NCI-H146 treated with DMSO at 0.1 percent for 48 hours (cell line): Measurements from ENCODE around the gene OSGEPL1.
"Not testable (repeated sequence)": the region's sequence is repeated elsewhere in the genome, so short reads cannot be mapped to it uniquely, and the experiment has no call there.

Experiments used
- DNase-seq: peaks from one replicate; lab custom pipeline; 2025; ENCODE audit not compliant: unreplicated experiment; lab: John Stamatoyannopoulos, UW

Gene OSGEPL1

DNA sequence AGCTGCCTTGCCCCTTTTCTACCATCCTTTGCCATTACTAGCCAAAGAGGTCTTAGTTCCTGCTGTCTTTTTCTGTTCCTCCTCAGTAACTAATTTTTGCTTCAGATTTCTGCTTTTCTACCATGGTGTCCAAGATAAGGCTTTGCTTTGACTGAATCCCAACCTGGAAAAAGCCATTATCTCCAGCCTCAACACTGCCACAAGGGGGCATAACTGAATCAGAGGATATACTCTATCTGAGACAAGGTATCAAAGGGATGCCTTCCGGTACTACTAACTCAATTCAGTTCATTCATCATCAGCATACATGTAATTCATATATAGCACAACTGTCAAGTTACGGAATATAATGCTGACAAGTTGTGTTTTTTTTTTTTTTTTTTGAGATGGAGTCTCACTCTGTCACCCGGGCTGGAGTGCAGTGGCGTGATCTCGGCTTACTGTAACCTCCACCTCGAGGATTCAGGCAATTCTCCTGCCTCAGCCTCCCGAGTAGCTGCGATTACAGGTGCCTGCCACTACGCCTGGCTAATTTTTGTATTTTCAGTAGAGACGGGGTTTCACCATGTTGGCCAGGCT, 11.4 kb downstream of the OSGEPL1 start:
- peak; percentile 7 for DNase-seq

DNA sequence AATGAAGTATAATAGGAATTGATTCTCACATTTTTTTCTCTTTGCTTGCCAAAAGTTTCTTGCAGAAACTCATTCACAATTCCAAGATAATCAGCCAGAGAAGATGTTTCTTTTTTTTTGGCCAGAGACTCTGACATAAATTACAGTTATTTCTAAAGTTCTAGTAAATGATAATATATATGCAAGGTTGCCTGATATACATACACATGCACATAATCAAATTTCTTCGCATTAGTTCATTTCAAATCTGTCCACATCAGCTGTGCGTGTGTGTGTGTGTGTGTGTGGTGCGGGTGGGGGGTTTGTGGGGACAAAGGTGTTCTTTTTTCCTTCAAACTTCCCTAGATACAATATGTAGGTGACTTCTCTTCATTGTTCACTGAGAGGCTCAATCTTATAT, 33.2 kb downstream of the OSGEPL1 start:
- no peak for DNase-seq

DNA sequence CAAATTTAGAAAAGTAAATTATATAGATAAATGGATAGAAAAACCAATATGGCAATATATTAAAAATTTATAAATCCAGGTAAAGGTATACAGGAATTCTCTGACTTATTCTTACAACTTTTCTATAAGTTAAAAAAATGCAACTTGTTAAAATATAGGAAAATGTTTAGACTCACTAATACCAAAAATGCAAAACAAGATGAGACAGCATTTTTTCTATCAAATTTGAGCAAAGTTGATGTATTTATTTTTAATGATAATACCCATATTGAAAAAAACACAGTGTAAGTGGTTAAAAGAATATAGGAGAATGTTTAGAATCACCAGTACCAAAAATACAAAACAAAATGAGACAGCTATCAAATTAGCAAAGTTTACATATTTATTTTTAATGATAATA, 35.7 kb downstream of the OSGEPL1 start:
- no peak for DNase-seq

DNA sequence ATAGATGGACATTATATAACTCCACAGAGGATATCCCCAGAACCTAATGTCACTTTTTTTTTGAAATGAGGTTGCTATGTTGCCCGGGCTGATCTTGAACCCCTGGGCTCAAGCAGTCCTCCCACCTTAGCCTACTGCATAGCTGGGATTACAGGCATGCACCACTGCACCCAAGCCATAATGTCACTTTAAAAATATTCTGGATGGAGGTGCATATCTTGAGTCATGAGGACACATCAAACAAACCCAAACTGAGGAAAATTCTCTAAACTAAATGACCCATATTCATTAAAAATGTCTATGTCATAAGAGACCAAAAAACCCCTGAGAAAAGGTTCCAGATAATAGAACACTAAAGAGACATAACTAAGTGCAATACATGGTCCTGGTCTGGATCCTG, 36.3 kb downstream of the OSGEPL1 start:
- no peak for DNase-seq

DNA sequence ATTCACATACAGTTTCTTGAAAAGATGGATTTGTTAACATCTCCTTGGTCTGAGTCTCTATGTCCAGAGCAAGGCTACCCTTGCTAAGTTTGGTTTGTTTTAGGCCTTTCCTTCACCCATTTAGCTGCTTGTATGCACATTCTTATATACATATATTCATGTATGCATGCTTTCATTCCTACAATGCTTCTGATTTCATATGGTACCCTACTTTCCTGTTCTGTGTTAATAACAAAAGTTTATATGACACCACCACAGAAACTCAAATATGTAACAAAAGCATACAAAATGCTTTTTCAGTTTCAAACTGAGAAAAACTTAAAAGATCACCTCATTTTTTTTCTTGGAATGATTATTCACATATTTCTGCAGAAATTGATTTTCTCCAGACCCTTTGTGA, 39.4 kb downstream of the OSGEPL1 start:
- no peak for DNase-seq

DNA sequence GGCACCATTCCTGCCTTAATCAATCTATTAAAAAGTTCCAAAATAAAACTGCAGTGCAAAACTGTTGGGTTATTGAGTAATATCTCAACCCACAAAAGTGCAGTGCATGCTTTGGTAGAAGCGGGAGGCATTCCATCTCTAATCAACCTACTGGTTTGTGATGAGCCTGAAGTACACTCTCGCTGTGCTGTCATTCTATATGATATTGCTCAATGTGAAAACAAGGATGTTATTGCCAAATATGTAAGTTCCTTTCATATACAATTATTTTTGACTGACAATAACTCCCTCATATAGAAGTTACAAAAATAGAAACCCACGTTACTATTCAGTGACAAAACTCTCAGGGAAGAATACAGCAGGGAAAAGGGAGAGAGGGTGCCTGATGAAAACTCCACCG, 43.0 kb downstream of the OSGEPL1 start:
- DNase-seq = no peak

DNA sequence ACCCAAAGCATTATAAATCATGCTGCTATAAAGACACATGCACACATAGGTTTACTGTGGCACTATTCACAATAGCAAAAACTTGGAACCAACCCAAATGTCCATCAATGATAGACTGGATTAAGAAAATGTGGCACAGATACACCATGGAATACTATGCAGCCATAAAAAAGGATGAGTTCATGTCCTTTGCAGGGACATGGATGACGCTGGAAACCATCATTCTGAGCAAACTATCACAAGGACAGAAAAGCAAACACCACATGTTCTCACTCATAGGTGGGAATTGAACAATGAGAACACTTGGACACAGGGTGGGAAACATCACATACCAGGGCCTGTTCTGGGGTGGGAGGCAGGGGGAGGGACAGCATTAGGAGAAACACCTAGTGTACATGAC, 45.0 kb downstream of the OSGEPL1 start:
- DNase-seq = not testable (repeated sequence)

DNA sequence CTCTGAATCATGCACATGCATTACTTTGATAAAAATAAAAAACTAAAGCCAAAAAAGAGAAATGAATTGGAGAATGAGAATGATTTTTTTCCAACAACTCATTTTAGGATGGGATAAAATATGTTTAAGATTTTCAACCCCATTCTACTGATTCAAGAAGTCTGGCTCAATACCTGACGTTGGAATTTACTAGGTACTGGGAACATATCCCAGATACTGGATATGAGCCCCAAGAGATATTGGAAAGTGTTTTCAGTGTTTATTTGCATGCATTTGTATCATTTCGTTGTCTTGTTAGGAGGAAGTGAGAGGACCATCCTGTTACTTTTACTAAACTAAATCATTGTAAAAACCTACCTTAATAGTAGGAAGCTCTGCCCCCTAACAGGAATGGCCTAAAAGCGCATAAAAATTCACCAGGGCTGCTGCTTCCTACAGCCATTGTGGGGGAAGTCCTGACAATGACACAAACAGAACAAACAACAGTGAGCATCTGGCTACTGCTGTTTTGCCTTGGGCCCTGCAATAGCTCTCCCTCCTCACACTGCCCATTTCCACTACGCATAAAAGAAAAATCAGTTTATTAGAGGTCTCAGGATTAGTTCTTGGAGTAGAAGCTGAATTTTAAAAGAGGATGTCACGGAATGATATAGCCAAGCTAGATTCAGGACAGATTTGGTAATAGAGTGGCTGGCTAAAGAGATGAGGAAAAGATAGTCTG, 52.9 kb downstream of the OSGEPL1 start:
- DNase-seq = no peak

DNA sequence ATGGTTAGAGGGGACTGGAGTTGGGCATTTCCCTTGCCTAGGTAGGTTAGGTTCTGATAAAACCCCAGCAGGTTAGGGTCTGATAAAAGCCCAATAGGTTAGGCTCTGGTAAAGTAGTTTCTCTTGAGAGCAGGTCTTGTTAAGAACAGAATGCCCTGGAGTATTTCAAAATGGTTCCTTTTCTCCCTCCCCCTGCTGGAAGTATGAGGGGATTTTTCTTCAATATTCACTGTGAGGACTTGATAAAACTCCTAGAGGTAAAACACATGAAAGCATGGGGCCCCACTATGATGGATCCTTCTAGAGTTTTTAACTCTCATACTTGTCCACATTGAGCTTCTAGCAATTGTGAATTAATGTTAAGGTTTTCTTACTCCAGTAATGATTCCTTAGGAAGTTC, 60.5 kb downstream of the OSGEPL1 start:
- DNase-seq = no peak

DNA sequence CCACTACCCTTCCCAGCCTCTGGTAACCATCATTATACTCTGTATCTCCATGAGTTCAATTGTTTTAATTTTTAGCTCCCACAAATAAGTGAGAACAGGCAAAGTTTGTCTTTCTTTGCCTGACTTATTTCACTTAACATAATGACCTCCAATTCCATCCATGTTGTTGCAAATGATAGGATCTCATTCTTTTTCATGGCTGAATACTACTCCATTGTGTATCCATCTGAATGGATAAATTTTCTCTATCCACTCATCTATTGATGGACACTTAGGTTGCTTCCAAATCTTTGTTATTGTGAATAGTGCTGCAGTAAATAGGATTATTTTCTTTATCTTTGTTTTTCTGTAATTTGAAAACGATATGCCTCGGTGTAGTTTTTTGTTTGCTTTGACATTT, 61.9 kb downstream of the OSGEPL1 start:
- DNase-seq = no peak

DNA sequence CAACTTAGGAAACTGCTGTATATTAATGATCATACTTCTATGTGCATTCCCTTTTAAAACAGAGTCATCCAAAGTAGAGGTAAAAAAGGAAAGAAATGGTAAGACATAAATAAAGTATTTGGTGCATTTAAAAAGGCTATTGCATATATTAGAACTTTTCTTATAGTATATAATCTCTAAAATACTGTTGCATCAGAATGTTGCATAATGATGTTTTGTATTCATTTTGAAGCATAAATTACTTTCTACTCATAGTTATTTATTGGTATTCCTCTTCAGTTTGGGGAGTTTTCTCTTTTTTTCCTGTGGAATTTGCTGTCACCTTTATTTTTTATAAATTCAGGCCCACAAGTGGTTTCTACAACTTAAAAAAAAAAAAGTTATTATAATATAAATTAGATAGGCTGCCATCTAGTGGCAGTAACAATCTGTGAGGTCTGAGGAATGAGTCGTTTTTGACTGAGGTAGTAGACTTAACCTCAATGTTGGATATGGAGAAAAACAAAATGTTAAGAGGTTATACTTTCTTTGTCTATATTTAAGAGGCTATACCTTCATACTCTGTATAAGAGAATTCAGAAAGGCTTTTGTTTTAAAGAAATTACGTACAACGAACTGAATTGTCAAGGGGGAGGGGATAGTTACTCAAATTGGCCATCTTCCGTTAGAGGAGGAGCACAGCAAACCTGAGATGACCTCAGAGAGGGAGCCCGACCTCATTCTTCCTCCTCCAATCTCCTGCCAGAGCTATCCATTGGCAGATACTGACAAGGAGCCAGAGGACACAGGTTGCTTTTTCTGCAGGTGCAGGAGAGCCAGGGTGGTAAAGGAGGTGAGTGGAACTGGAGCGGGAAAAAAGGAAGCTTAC, 64.3 kb downstream of the OSGEPL1 start:
- DNase-seq = peak; percentile 53
